DMS 273 (cell line): Measurements from ENCODE around the gene PHACTR3.

Experiments
- DNase-seq: peaks from one replicate; lab custom pipeline; 2025; ENCODE audit not compliant: unreplicated experiment; lab: John Stamatoyannopoulos, UW

The PHACTR3 gene

DNA sequence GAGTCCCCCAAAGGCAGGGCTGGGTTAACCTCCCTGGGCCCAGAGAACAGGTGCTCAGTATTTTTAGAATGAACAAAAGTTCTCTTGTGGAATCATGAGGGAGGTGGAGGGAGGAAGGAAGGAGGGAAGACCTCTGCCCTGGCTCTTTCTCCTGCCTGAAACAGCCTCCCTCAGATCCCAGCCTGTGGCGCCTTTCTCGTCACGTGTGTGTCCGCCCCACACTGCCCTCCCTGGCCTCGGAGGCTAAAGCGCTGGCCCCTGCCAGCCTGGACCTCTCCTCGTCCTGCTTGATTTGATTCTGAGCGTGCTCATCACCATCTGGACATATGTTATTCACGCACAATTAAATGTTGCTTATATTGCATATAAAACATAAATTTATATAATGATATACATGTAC is 40.9 kb downstream of the PHACTR3 start:
- no peak for DNase-seq

DNA sequence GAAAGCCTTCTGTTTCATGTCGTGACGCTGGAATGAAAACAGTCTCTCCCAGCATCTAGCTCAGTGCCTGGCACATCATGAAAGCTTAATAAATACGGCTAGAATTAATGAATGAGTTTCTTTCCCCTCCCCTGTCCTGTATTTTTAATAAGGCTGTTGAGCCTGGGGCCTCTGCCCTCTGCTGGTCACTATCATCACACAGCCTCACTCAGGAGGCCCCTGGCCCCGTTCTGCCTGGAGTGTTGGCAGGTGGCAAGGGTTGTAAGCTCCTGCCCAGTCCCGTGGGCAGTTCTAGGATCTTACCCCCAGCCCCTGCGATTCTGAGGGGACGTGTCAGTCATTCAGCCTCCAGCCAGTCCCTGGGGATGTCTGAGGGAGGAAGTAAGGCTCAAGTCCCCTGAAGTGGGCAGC is 41.4 kb downstream of the PHACTR3 start:
- DNase-seq, result no peak

DNA sequence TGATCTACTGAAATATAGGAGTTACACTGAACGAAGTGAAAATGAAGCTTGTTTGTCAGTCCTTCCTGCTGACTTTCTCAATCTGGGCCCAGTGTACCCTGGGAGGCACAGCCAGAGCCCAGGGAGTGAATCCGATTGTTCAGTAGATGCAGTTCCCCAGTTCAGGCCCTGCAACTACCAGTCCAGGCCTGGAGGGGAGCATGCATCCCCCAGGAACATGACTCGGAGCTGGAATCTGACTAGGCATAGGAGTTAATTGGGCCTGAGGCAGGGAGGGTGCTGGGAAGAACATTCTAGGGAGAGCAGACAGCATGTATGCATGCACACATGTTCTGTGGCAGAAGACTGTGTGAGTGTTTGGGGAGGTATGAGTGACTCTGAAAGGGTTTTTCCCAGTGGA is 42.1 kb downstream of the PHACTR3 start:
- no peak for DNase-seq

DNA sequence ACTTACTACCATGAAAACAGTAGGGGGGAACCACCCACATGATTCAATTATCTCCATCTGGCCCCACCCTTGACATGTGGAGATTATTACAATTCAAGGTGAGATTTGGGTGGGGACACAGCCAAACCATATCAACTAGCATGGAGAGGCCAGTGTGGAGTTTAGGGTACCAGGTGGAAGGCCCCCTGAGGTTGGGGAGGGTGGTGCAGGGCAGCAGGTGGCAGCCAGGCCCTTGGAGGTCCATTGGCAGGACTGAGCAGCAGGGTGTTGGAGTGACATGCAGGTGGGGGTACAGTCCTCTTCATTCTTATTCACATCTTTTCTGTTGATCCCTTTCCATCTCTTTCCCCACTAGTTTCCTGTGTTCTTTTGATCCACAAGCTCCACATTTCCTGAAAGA is 42.9 kb downstream of the PHACTR3 start:
- no peak for DNase-seq

DNA sequence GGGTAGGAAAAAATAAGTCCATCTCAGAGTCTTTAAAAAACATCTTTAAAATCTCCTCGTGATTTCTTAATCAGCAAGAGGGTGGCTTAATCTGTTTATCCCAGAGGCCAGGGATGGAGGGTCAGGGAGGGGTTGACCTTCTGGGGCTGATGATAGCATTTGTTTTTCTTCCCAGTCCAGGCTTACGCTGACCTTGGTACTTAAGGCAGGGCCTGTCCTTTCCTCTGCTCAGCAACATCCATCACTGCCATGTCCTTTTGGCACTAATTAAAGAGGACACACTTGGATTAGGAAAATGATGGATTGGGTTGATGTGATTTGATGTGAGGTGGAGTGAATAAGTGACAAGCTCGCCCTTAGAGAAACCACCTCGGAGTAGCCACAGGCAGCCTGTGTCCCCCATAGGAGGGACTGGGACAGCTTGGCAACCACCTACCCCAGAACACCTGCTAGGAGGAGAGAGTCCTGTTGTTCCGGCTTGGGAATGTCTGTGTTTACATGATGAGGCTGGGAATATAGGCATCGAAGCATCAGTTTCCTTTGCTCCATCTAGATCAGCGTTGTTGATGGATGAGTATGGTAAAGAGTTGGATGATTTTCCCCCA is 44.2 kb downstream of the PHACTR3 start:
- DNase-seq, result no peak

DNA sequence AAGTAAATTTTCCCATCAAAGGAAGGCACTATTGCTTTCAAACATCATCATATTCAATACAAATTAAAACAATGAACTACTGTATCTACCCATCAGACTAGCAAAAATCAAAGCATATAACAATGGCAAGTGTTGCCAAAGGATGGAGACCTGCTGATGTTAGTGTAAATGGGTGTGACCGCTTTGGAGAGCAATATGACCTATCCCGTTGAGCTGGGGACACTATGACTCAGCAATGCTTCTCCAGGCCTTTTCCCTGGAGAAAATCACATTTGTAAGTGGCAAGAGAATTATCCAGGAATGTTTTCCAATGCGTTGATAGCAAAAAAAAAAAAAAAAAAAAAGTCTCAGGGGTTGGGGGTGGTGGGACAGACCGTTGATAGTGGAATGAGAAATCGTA is 46.1 kb downstream of the PHACTR3 start:
- no peak for DNase-seq

DNA sequence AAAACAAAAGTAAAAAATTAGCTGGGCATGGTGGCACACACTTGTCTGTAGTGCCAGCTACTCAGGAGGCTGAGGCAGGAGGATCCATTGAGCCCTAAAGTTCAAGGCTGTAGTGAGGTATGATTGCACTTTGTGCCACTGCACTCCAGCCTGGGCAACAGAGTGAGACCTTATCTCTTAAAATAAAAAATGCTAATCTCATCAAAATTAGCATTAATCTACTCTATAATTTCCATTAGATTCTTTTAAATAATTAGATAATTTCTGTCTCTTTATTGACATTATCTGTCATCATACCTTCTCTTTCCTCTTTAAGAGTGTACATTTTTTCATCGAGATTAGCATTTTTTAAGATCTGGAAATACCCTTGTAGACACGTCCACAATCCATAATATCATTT is 48.0 kb downstream of the PHACTR3 start:
- DNase-seq, result no peak

DNA sequence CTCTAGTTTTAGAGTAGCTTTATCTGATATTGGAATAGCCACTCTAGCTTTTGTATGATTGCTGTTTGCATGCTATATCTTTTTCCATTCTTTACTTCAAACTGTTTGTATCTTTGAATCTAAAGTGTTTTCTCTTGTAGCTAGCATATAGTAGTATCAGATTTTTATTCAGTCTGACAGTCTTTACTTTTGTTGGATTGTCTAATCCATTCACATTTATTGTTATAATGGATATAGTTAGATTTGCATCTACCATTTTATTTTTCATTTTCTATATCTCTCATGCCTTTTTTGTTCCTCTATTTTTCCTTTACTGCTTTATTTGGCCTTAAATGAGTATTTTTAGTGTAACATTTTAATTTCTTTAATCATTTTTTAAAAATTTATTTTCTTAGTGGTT is 52.1 kb downstream of the PHACTR3 start:
- DNase-seq, result no peak

DNA sequence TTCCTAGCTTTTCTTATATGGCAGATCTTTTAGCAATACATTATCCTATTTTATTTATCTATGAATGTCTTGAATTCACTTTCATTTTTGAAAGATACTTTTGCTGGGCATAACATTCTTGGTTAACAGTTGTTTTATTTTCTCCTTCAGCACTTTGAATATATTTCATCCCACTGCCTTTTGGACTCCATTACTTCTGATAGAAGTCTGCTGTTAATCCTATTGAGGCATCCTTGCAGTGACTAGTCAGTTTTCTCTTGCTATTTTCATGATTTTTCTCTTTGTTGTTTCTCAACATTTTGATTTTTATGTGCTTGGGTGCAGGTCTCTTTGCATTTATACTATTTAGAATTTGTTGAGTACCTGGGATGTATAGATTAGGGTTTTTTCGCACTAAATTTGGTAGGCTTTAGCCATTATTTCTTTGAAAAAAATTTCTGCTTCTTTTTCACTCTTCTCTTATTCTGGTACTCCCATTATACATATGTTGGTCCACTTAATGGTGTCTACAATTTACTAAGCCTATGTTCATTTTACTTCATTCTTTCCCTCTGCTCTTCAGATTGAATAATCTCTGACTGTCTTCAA is 53.2 kb downstream of the PHACTR3 start:
- DNase-seq, result no peak

DNA sequence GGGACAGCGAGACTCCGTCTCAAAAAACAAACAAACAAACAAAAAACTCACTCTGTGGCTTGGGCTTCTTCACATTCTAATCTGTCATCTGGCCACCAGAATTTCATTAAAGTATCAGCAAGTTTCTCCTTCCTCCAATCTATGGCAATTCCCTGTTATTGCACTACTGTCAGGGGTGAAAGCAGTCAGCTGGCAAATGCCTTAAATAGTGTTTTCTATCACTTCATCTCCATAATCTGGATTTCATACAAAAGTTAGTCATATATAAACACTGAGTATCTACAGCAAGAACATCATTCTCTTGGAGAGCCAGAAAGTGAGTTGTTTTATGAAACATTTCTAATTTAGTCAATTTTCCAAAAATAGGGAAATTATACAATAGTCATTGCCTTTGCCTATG is 56.1 kb downstream of the PHACTR3 start:
- no peak for DNase-seq

DNA sequence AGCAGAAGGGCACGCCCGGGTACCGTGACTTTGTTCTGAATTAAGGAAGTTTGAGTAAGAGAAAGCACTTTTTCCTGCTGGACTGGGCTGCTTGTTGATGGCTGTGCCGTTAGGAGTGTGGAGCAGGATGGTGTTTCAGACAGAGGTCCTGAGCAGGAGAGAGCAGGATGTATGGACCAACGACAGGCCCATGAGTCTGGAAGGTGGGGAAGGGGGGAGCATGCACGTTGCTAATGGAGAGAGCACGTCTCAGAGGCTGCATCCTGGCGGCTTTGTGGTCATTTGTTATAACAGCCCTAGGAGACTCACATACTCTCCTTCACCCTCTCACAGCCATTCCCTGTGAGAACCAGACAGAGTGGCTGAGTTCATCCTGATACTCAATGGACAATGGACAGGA is 56.8 kb downstream of the PHACTR3 start:
- DNase-seq, result no peak

DNA sequence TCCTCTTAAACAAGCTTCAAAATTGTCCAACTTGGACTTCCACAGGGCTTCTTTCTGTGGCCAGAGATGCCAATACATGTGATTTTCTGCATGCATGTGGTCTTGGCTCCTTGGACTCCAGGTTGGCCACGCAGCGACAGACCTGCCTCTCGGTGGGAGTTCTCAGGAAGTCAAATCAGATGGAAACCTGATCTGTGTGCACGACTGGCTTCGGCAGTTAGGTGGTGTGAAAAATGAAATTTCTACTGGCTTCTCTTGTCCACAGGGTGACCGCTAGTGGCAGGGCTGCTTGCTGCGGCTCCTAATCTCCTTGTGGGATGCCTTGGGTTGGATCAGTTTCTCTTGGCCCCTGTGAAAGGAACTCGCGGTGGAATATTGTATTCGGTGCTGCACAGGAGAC is 57.3 kb downstream of the PHACTR3 start:
- DNase-seq, result no peak

DNA sequence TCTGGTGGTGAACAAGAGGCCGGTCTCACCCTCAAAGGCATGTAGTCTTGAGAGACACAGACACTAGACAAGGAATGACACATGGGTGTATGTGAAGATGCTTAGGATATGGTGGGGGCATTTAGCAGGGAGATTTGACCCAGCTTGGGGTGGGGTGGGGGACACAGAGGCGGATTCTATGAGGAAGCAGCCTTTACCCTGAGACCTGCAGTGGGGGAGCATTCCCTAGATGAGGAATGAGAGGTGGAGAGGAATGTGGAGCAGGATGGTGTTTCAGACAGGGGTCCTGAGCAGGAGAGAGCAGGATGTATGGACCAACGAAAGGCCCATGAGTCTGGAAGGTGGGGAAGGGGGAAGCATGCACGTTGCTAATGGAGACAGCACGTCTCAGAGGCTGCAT is 57.8 kb downstream of the PHACTR3 start:
- no peak for DNase-seq

DNA sequence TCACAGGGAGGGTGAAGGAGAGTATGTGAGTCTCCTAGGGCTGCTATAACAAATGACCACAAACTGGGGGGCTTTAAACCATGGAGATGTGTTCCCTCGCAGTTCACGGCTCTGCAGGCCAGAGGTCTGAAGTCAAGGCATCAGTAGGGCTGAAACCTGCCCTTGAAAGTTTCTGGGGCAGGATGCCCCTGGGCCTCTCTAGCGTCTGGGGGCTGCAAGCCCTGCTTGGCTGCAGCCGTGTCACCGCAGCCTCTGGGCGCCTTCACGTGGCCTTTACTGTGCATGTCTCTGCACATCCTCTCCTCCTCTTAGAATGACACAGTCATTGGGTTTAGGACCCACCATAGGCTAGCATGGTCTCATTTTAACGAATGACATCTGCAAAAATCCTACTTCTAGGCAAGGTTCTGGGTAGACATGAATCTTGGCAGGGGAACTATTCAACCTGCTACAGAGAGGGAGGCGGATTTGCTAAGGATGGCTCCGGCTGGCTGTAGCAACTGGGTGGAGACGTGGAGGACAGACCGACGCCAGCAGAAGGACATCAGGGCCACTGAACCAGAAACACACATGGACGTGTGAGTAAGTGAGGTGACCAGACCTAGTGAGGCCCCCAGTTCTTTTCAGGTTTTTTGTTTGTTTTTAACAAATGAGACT is 58.6 kb downstream of the PHACTR3 start:
- DNase-seq, result no peak

DNA sequence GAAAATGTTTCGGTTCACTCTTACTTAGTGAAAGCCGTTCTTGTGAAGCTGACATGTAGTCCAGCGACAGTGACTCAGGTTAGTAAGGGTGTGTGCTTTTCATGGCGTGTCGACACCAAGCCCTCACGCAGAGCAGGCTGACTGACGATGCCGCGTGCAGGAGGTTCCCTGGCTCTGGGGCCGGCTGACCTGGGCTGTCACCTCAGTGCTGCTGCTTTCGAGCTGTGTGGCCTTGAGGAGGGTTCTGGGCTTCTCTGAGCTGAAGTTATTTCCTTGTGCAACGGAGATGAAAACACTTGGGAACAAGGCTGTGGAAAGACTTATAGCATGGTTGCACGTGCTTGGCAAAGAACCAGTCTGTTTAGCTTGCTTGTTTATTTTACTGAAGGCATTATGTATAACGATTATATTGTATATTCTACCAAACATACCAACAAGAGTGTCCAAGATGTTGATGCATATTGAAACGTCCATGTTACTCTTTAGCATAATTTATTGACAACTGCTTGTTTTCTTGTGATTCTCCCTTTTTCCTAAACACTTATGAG is 59.2 kb downstream of the PHACTR3 start:
- no peak for DNase-seq

DNA sequence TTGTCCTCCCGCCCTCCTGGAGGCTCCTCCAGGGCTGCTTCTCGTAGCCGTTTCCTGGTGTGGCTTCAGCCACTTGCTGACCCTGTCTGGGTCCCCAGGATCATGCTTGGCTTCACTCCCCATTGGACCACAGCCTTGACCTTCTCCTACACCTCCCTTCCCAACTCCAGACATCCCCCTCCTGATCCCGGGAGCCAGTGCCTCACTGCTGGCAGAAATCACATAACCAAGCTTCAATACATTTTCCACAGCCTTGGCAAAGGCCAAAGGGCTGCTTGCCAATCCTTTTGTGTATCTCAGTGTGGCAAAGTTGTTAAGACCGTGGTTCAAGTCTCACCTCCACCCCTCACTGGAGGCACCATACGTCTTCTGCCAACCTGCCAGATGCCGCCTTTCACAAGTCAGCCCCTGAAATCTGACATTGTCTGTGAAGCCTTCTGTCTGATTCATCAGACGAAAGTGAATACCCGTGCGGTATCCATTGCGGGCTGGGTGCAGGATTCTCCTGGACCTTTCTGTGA is 60.1 kb downstream of the PHACTR3 start:
- DNase-seq, result peak; percentile 40

DNA sequence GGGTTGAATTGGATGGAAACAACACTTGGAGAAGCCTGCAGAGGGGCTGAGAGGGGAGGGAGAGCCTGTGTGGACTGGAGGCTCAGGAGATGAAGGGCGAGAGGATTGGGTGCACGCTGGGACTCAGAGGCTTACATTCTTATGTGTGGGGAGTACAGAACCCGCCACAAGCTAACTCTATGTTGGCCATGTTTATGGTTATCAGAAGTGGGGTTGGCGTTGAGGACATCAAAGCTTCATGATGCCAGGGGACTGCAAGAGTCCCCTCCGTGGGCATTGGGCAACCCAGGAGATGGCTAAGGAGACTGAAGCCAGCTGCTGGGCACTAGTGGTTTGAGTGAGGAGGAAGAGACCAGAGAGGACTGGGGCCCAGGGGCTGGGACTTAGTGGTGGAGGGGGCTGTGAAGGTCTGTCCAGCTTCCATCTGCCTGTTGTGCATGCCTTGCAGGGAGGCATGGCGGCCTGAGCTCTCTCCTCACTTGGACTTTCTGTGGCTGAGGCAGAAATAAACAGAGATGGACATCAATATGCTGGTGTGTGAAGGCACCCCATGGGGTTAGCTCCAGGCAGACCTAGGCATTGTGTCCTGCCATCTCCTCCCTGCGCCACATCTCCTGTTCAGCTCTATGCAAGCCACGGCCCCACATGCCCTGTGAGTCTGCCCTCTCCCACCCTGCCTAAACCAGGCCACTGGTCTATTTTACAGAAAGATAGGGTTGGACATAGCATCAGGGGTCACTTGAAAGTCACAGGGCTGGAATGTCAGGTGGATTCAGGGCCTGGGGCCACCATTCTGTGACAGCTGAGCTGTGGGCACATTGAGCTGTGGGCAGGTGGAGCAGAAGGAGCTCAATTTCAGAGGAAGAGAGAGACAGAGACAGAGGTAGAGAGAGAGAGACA is 61.6 kb downstream of the PHACTR3 start:
- no peak for DNase-seq

DNA sequence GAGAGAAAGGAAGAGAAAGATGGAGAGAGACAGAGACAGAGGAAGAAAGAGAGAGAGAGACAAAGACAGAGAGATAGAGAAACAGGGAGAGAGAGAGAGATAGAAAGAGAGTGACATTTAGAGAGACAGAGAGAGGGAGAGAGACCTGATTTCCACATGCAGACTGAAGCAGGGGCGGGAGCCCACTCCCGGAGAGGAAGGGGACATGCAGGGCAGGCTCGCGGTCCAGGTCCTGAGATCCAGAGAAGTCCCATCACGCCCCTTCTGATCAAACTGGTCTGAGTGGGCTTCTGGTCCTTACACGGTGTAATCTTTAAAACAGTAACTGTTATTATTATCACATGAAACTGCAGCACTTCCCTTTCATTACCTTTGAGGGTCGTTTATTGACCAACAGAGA is 62.2 kb downstream of the PHACTR3 start:
- DNase-seq, result no peak

DNA sequence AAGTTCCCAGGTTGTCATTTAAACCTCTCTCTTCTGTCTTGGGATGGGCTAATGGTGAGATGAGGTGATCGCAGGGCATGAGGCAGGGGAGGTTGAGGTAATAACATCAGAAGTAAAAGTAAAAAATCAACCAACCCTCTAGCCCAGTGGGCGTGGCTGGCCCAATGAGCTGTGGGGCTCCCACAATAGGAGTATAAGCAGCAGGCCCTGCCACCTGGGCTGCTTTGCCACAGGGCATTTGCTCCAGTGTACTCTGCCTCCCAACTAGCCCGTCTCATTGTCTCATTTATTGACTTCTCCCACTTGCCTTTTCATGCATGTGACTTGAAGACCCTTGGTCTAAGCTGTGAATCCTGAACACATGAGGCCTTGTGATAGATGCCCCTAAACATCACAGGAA is 62.8 kb downstream of the PHACTR3 start:
- DNase-seq, result no peak

DNA sequence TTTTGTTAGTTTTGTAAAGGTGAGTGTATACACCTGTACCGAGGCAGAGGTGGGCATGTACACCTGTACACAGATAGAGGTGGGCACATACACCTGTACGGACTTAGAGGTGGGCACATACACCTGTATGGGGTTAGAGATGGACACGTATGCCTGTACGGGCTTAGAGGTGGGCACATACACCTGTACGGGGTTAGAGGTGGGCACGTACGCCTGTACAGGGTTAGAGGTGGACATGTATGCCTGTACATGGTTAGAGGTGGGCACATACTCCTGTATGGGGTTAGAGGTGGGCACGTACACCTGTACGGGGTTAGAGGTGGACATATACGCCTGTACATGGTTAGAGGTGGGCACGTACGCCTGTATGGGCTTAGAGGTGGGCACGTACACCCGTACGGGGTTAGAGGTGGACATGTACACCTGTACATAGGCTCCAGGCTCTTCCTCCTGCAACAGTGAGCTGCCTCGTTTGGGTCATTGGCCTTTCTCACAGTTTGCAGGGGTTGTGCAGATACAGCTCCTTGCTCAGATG is 63.7 kb downstream of the PHACTR3 start:
- no peak for DNase-seq
